Neural cell (in vitro differentiated cells): ENCODE data around the gene PFKP.

Source experiments
- CTCF ChIP-seq: fragments of 450-650 bp; IDR thresholded peaks from 2 replicates; pipeline ENCODE4 v1.5.1; 2014; ENCODE audit warnings: antibody characterized with exemption, mild to moderate bottlenecking, moderate library complexity; ENCODE audit not compliant: poor library complexity, severe bottlenecking
- SMC3 ChIP-seq: fragments of 450-650 bp; conservative IDR thresholded peaks from 2 replicates; pipeline ENCODE4 v1.6.1; 2014; ENCODE audit warnings: antibody characterized with exemption, mild to moderate bottlenecking, moderate library complexity; ENCODE audit not compliant: poor library complexity

GRCh38 chr10:3179174-3179573 lies 111.8 kb downstream of the PFKP start:
- TF ChIP-seq CTCF: no peak
- TF ChIP-seq SMC3: no peak
